C1 segment of cervical spinal cord (tissue), 14 donors: ENCODE data around the gene PPM1B.
"Not testable (repeated sequence)": the region's sequence is repeated elsewhere in the genome, so short reads cannot be mapped to it uniquely, and the experiment has no call there.

ENCODE experiments used
- DNase-seq, 14 donors: peaks; one replicate each; lab custom pipeline; 2025; lab: John Stamatoyannopoulos, UW

PPM1B gene

DNA sequence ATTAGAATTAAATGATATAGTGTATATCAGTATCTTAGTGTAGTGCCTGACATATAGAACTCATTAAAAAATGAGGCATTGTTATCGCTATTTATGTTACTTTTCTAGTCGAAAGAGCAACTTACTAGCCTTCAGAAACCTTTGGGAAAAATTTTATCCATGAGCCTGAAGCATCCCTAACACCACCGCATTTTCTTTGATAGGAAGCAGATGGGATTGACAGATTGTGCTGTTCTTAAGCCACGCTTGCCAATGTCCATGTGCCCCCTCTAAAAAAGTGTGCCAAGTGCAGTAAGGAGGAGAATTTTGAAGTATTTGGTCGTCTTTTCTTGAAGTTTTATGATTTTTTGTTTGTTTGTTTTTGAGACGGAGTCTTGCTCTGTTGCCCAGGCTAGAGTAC, 29.1 kb downstream of the PPM1B start:
- peak in 1 of 14 donors; percentile 23 for DNase-seq

DNA sequence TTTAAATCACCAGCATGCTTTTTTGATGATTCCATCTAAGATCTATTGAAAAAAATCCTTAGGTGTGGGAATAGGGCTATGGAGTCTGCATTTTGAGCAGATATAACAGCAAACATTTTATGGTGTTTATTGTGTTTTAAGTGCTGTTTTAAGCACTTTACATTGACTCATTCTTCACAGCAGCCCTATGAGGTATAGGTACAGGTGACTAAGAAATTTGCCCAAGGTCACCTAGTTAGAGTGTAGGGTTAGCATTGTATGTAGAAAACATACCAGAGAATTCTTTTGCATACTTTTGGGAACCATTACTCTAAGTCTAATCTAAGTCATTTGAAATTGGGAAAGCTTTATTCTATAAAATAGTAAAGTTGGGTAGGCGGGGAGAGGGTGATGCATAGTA, 31.3 kb downstream of the PPM1B start:
- DNase-seq, result no peak

DNA sequence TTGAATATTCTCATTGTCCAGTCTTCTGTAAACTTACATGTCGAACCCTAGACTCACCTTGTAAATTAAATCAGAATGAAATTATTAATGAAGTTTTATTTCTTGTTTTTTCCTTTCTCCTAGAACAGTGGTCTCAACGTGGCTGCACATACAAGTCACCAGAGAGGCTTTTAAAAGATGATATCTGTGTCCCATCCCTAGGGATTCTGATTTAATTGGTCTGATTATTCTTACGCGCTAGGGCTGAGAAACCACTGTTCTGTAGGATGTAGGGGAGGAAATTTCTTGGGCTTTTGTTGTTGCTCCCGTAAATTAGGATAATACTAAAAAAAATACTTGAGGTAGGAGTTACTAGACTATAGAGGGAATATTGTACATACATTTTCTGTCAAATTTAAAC, 32.1 kb downstream of the PPM1B start:
- DNase-seq, result no peak

DNA sequence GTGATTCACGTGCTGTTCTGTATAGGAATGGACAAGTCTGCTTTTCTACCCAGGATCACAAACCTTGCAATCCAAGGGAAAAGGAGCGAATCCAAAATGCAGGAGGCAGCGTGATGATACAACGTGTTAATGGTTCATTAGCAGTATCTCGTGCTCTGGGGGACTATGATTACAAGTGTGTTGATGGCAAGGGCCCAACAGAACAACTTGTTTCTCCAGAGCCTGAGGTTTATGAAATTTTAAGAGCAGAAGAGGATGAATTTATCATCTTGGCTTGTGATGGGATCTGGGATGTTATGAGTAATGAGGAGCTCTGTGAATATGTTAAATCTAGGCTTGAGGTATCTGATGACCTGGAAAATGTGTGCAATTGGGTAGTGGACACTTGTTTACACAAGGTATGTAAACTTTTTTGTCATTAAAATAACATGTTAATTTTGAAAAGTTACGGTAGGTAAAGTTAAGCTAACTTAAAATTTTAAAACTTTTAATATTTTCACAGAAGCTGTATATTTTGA, 33.0 kb downstream of the PPM1B start:
- DNase-seq, result no peak

DNA sequence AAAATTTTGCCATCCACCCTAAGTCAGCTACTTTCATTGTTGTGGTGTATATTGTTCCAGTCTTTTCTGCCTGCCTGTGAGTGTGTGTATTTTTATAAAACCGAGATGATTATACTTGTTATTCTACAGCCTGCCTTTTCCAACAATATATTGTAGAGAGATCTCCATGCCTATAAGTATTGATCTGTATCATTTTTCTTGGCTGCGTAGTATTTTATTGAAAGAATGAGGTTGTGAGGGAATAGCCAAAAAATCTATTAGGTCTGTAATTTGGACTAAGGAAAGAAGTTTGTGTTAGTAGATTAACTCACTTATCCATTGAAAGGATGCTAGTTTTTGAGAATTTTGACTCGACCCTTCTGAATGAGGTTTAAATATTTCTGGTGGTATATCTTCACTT, 34.9 kb downstream of the PPM1B start:
- DNase-seq, result no peak

DNA sequence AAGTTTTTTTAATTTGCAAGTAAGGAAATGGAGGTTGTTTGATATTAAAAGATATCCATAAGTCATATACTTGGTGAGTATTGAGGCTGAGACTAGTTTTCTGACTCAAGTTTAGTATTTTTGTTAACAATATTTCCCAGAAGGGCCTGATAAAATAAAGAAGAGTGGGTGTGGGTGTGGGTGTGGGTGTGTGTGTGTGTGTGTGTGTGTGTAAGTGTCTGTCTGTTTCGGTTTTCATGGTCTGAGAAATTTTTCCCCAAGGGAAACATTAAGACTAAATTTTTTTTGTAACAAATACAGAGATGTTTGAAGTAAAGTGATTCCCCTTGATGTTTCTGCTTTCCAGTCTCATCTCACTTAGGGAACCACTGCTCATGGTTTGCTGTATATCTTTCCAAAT, 36.5 kb downstream of the PPM1B start:
- DNase-seq, result no peak

DNA sequence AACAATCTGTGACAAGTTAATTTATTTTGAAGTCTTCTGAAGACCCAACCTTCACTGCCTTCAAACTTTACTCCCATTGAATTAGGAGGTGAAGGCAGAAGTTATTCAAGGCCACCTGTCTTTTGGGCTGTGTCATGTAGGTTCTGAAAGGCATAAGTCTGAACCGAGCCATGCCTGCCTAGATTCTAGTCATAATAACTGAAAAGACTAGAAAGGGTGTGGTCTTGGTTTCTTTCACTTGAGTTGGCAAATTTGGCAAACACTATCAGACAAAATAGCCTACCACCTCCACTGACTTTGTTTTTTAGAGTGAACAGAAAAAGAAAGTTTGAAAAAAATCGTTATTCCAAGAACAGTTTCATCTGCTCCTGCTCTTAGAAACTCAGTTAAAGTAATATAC, 38.4 kb downstream of the PPM1B start:
- no peak for DNase-seq

DNA sequence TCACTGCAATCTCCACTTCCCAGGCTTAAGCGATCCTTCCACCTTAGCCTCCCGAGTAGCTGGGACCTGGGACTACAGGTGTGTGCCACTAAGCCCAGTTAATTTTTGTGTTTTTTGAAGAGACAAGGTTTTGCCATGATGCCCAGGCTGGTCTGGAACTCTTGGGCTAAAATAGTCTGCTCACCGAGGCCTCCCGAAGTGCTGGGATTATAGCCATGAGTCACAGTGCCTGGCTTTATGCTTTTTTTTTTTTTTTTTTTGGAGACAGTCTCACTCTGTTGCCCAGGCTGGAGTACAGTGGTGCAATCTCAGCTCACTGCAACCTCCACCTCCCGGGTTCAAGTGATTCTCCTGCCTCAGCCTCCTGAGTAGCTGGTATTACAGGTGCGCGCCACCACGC, 39.0 kb downstream of the PPM1B start:
- DNase-seq, result not testable (repeated sequence)

DNA sequence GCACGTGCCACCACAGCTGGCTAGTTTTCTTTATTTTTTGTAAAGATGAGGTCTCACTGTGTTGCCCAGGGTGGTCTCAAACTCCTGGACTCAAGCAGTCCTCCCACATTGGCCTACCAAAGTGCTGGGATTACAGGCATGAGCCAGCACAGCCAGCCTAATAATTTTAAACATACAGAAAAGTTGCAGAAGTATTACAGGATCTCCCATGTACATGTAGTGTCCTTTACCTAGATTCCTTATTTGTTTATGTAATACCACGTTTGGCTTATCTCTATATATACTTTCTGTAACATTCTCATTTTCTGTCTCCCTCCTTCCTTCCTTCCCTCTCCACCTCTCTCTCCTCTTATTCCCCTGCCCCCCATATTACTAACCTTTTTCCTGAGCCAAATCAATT, 41.7 kb downstream of the PPM1B start:
- DNase-seq, result no peak

DNA sequence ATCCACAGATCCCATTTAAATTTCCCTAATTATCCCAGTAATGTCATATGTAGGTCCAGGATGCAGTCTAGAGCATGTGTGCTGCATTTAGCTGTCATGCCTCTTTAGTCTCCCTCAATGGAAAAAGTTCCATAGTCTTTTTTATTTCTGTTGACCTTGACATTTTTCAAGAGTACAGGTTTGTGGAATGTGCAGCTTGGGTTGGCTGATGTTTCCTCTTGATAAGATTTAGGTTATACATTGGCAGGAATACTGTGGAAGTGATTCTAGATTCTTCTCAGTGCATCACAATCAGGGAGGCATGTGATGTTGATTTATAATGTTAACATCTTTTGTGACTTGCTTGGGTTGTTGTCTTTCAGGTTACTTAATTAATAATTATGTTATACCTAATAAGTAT, 42.5 kb downstream of the PPM1B start:
- no peak for DNase-seq

DNA sequence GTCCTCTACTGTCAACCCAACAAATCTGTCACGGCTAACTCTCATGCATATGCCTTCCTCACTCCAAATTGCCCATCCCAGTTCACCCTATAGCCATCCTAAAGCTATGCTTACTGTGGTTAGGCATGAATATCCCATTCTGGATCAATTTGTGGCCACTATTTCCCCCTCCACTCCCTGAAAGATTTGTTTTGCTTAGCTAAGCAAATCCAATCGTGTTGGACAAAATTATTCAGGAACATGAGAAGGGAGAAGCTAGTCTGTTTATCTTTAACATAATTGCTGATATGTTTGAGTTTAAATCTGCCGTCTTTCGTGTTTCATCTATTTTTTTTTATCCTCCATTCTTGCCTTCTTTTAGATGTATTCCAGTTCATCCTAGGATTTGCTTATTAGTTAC, 43.6 kb downstream of the PPM1B start:
- DNase-seq, result no peak

DNA sequence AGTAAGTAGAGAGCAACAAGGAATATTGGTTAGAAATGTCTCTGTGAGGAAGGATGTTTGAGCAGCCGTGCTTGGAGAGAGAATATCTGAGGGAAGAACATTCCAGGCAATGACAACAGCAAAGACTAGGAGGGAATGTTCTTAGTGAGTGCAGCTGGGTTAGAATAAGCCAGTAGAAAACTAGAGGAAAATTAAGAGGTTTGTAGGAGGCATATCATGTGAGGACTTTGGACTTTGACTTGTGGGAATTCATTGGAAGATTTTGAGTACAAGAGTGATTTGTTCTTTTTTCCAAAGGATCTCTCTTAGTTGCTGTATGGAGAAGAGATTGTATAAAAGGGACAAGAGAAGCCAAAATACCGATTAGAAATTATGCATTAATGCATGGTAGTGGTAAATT, 47.2 kb downstream of the PPM1B start:
- no peak for DNase-seq

DNA sequence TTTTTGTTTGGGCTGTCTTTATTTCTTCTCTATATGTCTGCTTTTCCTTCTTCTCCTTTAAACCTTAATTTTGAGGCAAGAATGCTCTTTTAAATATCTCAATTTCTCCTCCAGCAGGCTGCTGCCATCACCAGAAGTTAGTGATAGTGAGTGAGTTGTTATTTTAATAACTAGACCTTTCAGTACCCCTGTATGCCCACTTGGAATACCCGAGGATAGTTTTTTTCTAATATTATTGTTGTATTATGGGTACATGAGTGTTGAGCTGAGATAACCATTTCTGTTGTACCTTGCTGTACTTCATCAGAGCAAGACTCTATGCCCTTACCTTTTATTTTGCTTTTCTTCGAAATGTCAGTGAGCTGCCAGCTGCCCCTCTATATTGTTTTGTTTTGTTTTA, 50.1 kb downstream of the PPM1B start:
- DNase-seq, result no peak

DNA sequence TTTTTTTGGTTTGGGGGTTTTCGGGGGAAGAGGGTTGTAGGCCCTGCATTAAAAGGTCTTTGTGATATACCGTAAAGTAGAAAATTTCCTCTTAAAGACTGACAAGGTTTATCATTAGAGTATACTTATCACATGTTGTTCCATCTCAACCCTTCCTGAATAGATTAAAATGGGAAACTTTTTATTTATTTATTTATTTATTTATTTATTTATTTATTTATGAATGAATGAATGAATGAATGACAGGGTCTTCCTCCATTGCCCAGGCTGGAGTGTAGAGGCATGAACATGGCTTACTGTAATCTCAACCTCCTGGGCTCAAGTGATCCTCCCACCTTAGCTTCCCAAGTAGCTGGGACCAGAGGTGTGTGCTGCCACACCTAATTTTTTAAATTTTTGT, 58.1 kb downstream of the PPM1B start:
- no peak for DNase-seq

DNA sequence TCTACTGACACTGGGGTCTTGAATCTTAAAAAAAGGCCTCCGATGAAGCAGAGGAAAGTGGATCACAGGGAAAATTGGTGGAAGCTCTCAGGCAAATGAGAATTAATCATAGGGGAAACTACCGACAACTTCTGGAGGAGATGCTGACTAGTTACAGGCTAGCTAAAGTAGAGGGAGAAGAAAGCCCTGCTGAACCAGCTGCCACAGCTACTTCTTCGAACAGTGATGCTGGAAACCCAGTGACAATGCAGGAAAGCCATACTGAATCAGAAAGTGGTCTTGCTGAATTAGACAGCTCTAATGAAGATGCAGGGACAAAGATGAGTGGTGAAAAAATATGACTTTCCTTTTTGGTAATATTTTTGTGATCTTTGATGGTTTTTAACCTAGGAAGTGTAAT, 61.7 kb downstream of the PPM1B start:
- peak in 2 of 14 donors; percentile 3 to 29 for DNase-seq

DNA sequence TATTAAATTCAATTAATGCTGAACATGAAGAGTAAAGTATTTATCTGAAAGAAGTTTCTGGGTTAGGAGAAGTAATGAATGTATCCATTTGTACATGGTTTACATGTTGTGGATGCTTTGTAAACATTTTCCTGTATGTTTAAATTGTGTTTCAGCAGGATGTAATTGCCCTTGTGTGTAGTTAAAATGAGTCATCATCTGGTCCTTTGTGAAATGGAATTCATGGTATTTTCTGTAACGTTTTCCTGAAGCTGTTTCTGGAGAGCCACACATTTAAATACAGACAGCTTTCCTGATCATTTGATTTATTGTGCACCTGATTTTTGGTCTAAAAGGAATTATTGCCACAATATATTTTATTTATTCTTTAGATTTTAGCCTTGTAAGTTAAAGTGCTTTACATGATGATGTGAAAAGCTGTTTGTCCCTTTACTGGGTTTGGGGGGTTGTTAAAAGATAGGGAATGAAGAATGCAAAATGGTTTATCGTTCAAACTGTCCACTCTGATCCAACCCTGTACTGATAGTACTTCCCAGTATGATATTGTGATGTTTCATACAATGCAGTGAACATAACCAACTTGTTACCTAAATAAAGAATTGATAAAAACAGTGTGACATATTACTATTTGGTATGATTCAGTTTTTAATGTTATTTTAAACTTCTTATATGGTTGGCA, 64.9 kb downstream of the PPM1B start:
- DNase-seq, result no peak

DNA sequence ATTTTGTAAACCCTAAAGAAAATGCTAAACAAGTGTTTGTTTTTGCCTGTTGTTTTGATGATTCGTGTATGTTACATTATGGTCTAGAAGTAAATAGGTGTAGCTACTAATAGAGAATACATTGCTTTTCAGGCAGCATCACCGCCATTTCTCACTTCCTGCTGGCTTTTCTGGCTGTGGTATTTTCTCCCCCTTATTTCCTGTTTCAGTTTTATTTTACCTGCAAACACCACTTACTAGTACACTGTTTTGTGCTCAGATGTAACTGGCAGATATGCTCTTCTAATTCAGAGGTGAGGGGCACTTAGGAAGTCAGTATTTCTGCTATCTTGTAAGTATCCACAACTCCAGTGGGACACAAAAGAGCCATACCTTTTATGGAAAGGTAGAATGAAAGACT, 68.5 kb downstream of the PPM1B start:
- DNase-seq, result no peak

DNA sequence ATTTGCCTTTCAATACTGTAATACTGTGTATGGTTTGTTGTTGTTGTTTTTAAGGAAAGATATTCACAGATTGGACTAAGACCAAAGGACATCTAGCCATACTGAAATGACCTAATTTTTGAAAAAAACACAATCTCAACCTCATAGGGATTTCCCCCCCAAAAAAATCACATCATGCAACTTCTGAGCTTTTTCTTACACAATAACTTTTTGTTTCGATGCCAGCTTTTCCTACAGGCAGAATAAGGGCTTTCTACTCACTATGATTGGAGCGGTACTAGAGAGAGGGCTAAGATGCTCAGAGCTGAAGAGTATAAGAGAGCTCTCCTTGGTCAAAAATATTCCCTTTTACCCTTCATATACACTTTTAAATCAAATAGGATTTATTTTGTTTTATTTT, 74.2 kb downstream of the PPM1B start:
- no peak for DNase-seq

DNA sequence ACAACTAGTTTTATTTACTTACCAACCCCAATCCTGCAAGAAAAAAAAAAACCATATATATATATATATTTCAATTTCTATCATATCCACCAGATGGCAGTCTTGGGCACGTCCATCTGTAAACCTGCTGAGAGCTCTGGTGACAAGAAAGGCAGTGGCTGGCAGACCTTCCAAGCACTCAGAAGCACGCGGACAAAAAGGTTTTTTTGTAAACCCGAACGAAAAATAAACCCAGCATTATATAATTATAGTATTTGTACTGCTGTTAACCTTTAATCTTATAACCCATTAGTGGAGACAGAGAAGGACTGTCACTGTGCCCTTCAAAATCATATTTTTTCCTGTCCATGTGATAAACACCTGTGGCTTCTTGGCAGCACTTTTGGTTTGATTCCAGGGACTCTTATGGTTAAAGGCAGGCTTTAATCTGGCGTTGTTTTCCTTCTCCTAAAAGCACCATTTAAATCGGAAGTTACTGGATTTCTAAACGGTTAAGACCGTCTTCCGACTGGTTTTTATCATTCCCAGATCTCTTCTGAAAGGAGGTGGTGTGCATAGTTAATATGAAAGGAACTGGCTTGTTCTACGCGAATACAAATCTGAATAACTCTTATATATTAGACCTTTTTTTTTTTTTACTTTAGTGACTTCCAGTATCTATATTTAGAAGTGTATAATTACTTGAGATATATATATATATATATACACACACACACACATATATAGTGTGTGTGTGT, 75.6 kb downstream of the PPM1B start:
- peak in 9 of 14 donors; percentile 1 to 80 (median 17) for DNase-seq

DNA sequence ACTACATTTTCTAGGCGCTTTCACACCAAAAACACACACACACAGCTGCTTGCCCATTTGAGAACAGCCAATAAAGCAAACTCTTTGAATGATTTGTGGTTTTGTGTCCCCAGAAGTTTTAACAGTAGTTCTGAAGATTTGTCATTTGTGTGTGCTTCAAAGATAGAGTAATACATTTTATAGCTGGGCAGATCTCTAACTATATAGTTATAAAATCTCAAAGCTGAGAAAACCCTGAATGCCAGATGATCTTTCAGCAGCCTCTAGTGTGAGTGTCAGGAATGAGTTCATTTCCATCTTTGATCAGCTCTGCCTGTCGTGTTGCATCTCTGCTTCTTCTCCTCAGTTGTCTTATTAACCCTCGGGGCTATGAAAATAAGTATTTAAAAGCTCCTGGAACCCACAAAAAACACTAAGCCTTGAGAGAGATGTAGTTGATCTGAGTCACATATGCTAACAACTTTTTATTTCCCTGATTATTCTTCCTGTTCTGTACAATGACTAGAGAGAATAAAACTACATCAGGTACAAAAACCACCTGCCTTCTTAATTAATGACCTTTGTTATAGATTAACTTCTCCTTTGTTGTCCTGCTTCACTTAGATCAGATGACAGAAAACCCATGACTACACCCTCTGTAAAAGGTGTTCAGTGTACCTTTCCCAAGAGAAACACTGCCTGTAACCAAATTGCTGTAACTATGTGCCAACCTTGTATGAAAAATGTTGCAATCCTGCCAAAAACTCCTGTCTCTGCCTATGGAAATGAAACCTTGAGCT, 76.6 kb downstream of the PPM1B start:
- DNase-seq, result peak in 1 of 14 donors; percentile 17

DNA sequence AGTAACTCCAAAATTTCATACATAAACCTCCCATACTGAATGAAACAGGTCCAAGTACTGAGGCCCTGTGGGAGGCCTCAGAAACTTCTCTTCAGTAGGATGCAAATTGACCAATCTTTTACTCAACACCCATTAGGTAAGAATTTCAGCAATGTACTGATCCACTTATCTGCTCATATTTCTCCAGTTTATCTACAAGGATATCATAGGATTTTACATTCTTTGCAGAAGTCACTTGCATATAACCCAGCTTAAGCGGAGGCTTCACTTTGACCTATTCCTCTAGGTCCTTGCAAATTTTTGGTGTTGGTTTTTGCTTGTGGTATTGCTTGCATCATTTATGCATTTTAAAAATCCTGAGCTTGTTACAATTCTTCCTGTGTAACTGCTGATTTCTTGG, 77.8 kb downstream of the PPM1B start:
- no peak for DNase-seq

DNA sequence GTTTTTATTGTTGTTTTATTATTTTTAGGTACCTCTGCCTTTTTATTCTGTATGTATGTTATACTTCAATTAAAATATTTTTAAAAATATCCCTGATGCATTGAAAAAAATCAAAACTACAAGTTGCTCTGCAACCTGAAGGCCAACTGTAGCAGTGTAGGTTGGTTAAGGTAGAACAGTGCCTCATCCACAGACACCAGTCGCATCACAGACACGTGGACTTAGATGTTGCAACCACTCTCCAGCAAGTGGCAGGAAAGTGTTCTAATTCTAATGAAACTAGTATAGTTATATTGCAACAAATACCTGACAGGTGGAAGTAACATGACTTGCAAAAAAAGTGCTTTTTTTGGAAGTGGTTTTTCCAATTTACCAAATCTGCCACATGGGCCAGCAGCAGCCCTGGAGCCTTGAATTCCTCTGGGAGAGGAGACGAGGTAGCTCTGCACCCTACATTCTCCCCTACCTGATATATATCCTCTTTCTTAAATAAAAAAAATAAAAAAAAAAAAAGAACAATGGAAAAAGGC, 78.2 kb downstream of the PPM1B start:
- no peak for DNase-seq
